Measurements from ENCODE around the gene DDIAS.

- TF ChIP-seq REST (IDR thresholded peaks at IDR 0.05; ENCODE audit: insufficient read depth in 1 of 2, low read depth in 2 of 2, low read length in 2 of 2) (no peak), SIN3A (IDR thresholded peaks at IDR 0.05; ENCODE audit: borderline replicate concordance, insufficient read depth, low read length) (no peak), POLR2AphosphoS5 (IDR thresholded peaks at IDR 0.05; ENCODE audit: low read depth, low read length) (no peak)
These were observed 77.0 kb downstream of the DDIAS start for GRCh38 chr11:82978422-82979099.

All from PFSK-1 (cell line).